ENCODE results near the gene ESRRA. TPM values are rescaled to one million over a fixed set of nuclear protein-coding genes. Genes with fewer than 3 reads are reported as not detected.

The ESRRA gene
- total and polyA plus RNA-seq, 10 of the 15 experiments (the other 5 are each of a cell fraction or from before 2014, with no cell fraction given), result 0.32 to 48.9 (median 12.6) TPM

- H3K4me3 ChIP-seq, result peak overlapping the region; percentile 90
- peaks cover 24% of the 10 kb centered on the region for H3K79me2 ChIP-seq (ENCODE audit: control insufficient read depth, insufficient read depth, low read length)
- RAD21 ChIA-PET (ENCODE audit: unreplicated experiment), result interaction anchor here (0.8 to 3.9 kb wide), 4 partner anchors 9 to 23 kb away, joined by 4 to 53 read pairs (median 24); partner anchors contain the start of genes PRDX5 and TRMT112
- peaks cover 8 to 13% of the 10 kb centered on the region in 2 experiments; a peak in 3 of 4 replicates for H3K36me3 ChIP-seq (ENCODE audit: control insufficient read depth in 2 of 2, insufficient read depth in 2 of 2, low read length in 1 of 2)
- in situ Hi-C loops (cut with MboI), result no loop called here
- peak overlapping the region; percentile 31 for H2AFZ ChIP-seq (ENCODE audit: control insufficient read depth, low read depth, low read length)
- H3K27me3 ChIP-seq (replicated peaks in 1 of 2; ENCODE audit: control insufficient read depth in 2 of 2, insufficient read depth in 2 of 2, low read length in 1 of 2), result no peaks in the 10 kb centered on the region
- peak overlapping the region; percentile 77 for H3K27ac ChIP-seq (ENCODE audit: control insufficient read depth, insufficient read depth)
- SMC1A ChIA-PET (ENCODE audit: uncharacterized antibody, unreplicated experiment), result interaction anchor here (0.9 to 3.9 kb wide), 4 partner anchors 9 to 395 kb away, joined by 3 to 28 read pairs (median 4); partner anchors contain the start of genes PRDX5 and TRMT112
- H3K9me3 ChIP-seq (replicated peaks; ENCODE audit: control insufficient read depth, insufficient read depth, low read length), result no peaks in the 10 kb centered on the region
- DNase-seq (ENCODE audit: low read depth, low spot score) (no peak), FAIRE-seq (peak; percentile 54), ATAC-seq (peak; percentile 79)
- CTCF ChIA-PET, result interaction anchor here (0.9 to 14.7 kb wide), 10 partner anchors 9 to 156 kb away, joined by 3 to 228 read pairs (median 6); partner anchors contain the start of genes ESRRA, PRDX5 and TRMT112
- intact Hi-C loops (cut with micrococcal nuclease; ENCODE audit: unreplicated experiment), result loop anchor here (1.0 kb wide), 2 partner anchors 24 to 36 kb away; partner anchors contain the start of genes ESRRA and TRMT112
- POLR2A ChIA-PET, result interaction anchor here (0.8 to 4.6 kb wide), 7 partner anchors 9 to 438 kb away, joined by 3 to 37 read pairs (median 5); partner anchors contain the start of genes FERMT3, PRDX5, SF1 and TRMT112
- H4K20me1 ChIP-seq (ENCODE audit: control insufficient read depth, insufficient read depth), result no peaks in the 10 kb centered on the region; the same call in 1 of the 2 replicates
- 25% methylated on average over 23 of the region's 33 CpGs for WGBS (ENCODE audit: insufficient coverage, insufficient replicate concordance, low lambda C conversion rate, missing lambda C conversion rate)
- H3K9ac ChIP-seq (ENCODE audit: control insufficient read depth, insufficient read depth, low read length), result peak overlapping the region; percentile 78
- 0 out of 2 replicates have a peak, but pooled peaks have one; percentile 24 for TF ChIP-seq TAF1 (IDR thresholded peaks at IDR 0.05; ENCODE audit: borderline replicate concordance, low read depth, low read length)
- no peak for TF ChIP-seq SMC3 (IDR thresholded peaks at IDR 0.05; ENCODE audit: borderline replicate concordance, low read length)
- TF ChIP-seq KAT2A (conservative IDR thresholded peaks at IDR 0.05; ENCODE audit: control insufficient read depth, low read depth, low read length), result no peak
- TF ChIP-seq USF1 (IDR thresholded peaks at IDR 0.05; ENCODE audit: borderline replicate concordance, extremely low read length, insufficient read depth, low read depth, low read length), result no peak
- peak; percentile 5 to 28 (median 7); a peak in 2 of 6 replicates for TF ChIP-seq CTCF (IDR thresholded peaks at IDR 0.05 in 2 of 3, conservative IDR thresholded peaks at IDR 0.05 in 1 of 3; ENCODE audit: control insufficient read depth in 2 of 3, extremely low read depth in 1 of 3, insufficient read depth in 1 of 3, low read depth in 3 of 3, low read length in 3 of 3)
- TF ChIP-seq POLR2AphosphoS5 (IDR thresholded peaks at IDR 0.05; ENCODE audit: low read length), result peak; percentile 34; the same call in 1 of the 2 replicates
- TF ChIP-seq TARDBP (IDR thresholded peaks at IDR 0.05; ENCODE audit: borderline replicate concordance), result no peak
- TF ChIP-seq IRF3 (IDR thresholded peaks at IDR 0.05), result no peak
- TF ChIP-seq STAT1 (conservative IDR thresholded peaks at IDR 0.05), result no peak
- TF ChIP-seq ASH2L (IDR thresholded peaks at IDR 0.05; ENCODE audit: borderline replicate concordance, low read depth), result no peak
- TF ChIP-seq JUND (IDR thresholded peaks at IDR 0.05; ENCODE audit: low read depth, low read length), result no peak
- no peak for TF ChIP-seq CEBPZ (IDR thresholded peaks at IDR 0.05; ENCODE audit: low read depth, low read length)
- TF ChIP-seq ZNF217 (IDR thresholded peaks at IDR 0.05), result no peak
- 0 out of 3 replicates have a peak, but pooled peaks of 1 of the 2 experiments have one; percentile 49 for TF ChIP-seq EGR1 (IDR thresholded peaks at IDR 0.05; ENCODE audit: borderline replicate concordance in 1 of 2, low read depth in 2 of 2, low read length in 2 of 2)
- H3K4me2 ChIP-seq (ENCODE audit: control insufficient read depth, insufficient read depth), result peak overlapping the region; percentile 100
- TSS peak; percentile 91 for BruUV-seq (replicated peaks)
- H3K4me1 ChIP-seq (ENCODE audit: control insufficient read depth, insufficient read depth, low read length), result peaks cover 24% of the 10 kb centered on the region
Observed at GRCh38 chr11:64340671-64341335, 35.5 kb downstream of the ESRRA start.
